Sigmoid colon (tissue), 7 donors: ENCODE data around the gene HBM. TPM values are rescaled to one million over a fixed set of nuclear protein-coding genes. Genes with fewer than 3 reads are reported as not detected.

ENCODE experiments used
- DNase-seq: peaks from one replicate; pipeline ENCODE4 v3.0.0-alpha.2; 2019
- H3K27ac ChIP-seq, 4 donors: fragments of 200-600 bp; sonication (generic); one replicate each; pipeline ENCODE4 v1.5.1; 2016 to 2019; ENCODE audit warnings: mild to moderate bottlenecking in 1 of 4
- H3K27me3 ChIP-seq, 3 donors: fragments of 200-600 bp; sonication (generic); one replicate each; pipeline ENCODE4 v1.5.1; 2019; ENCODE audit warnings: mild to moderate bottlenecking in 1 of 3
- H3K36me3 ChIP-seq, 4 donors: fragments of 200-600 bp; sonication (generic); one replicate each; pipeline ENCODE4 v1.5.1; 2016 to 2019
- H3K4me1 ChIP-seq, 4 donors: fragments of 200-600 bp; sonication (generic); one replicate each; pipeline ENCODE4 v1.5.1; 2017 to 2019
- H3K4me3 ChIP-seq, 4 donors: fragments of 200-600 bp; sonication (generic); one replicate each; pipeline ENCODE4 v1.5.1; 2017 to 2019; ENCODE audit warnings: mild to moderate bottlenecking in 2 of 4, moderate library complexity in 1 of 4
- H3K9me3 ChIP-seq, 4 donors: fragments of 200-600 bp in 3 of 4; sonication (generic) in 3 of 4; one replicate each; pipeline versions ENCODE4 v1.5.1 to v1.6.1; 2013 to 2019
- EP300 ChIP-seq, 4 donors: sonication (generic); formaldehyde crosslinking; IDR thresholded peaks; one replicate each; pipeline ENCODE4 v1.6.1; 2017; ENCODE audit warnings: antibody characterized with exemption in 4 of 4
- POLR2A ChIP-seq, 2 donors: fragments of 450-650 bp; IDR thresholded peaks; one replicate each; pipeline ENCODE4 v1.6.1; 2016; ENCODE audit warnings: antibody characterized with exemption in 2 of 2, mild to moderate bottlenecking in 2 of 2, moderate library complexity in 2 of 2
- POLR2AphosphoS5 ChIP-seq, 4 donors: sonication (generic); formaldehyde crosslinking; IDR thresholded peaks; one replicate each; pipeline ENCODE4 v1.6.1; 2017; ENCODE audit warnings: antibody characterized with exemption in 4 of 4
- WGBS, 2 donors: extraction: QIAGEN DNeasy Blood & Tissue Kit; methylation state at CpG; one replicate each; pipeline ENCODE4 v1.1.7; 2013; 5-methylcytosine and 5-hydroxymethylcytosine counted together
- intact Hi-C: fragments of 100-400 bp; cut with DNase I; formaldehyde crosslinking; loops from one replicate; pipeline ENCODE4 v1.15.1; 2023
- polyA plus RNA-seq, 3 donors: library from polyadenylated mRNA; stranded (reverse); fragments of 200-250 nt; gene quantifications; one replicate each; pipeline ENCODE4 v1.2.3, GENCODE V29; 2013
- total RNA-seq, 4 donors: library from RNA; depleted of rRNA; stranded (reverse); fragments of >200 nt; gene quantifications; one replicate each; pipeline ENCODE4 v1.1.0, GENCODE V29; 2016
- TF ChIP-seq, protein P1 (sequence below), 4 experiments: fragments of 450-650 bp in 3 of 4; fragments of 200-600 bp in 1 of 4; IDR thresholded peaks; one replicate each; pipeline ENCODE4 v1.5.1; 2016 to 2019; ENCODE audit warnings: antibody characterized with exemption in 4 of 4, mild to moderate bottlenecking in 3 of 4, moderate library complexity in 2 of 4
- donor health status: healthy with polysubstance abuse.
- donor health status: Bipolar disorder and iron deficiency.
- donor health status: healthy.

Gene HBM
- total and polyA plus RNA-seq, 7 donors, result not detected

DNA sequence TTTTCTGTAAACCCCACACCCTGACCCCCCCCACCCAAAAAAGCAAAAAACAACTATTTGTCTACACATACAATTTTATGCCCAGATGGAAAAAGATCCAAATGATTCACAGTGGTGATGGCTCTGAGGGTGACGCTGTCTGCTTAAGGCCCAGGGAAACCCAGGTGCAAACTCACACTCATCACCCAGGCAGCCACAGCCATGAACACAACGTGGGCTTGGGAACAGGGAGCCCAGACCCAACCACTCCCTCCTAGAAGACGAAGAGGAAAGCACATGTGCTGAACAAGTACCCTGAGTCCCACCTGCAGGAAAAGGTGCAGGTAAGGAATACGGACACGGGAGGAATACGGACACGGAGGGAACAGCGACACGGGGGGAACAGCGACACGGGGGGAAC is 19.9 kb downstream of the HBM start:
- Histone ChIP-seq H3K9me3 (no peaks in the 10 kb centered on the region), H3K4me3 (no peak overlapping the region), H3K36me3 (peaks cover 12 to 37% (median 27%) of the 10 kb centered on the region in 4 donors), H3K4me1 (peaks cover 0 to 10% (median 10%) of the 10 kb centered on the region in 4 donors), H3K27ac (no peak overlapping the region), H3K27me3 (peaks cover 2 to 7% (median 4%) of the 10 kb centered on the region in 3 donors)
- no peak for TF ChIP-seq EP300 (IDR thresholded peaks at IDR 0.05)
- TF ChIP-seq, protein P1, sequence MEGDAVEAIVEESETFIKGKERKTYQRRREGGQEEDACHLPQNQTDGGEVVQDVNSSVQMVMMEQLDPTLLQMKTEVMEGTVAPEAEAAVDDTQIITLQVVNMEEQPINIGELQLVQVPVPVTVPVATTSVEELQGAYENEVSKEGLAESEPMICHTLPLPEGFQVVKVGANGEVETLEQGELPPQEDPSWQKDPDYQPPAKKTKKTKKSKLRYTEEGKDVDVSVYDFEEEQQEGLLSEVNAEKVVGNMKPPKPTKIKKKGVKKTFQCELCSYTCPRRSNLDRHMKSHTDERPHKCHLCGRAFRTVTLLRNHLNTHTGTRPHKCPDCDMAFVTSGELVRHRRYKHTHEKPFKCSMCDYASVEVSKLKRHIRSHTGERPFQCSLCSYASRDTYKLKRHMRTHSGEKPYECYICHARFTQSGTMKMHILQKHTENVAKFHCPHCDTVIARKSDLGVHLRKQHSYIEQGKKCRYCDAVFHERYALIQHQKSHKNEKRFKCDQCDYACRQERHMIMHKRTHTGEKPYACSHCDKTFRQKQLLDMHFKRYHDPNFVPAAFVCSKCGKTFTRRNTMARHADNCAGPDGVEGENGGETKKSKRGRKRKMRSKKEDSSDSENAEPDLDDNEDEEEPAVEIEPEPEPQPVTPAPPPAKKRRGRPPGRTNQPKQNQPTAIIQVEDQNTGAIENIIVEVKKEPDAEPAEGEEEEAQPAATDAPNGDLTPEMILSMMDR (IDR thresholded peaks at IDR 0.05), result no peak
- no peak for TF ChIP-seq POLR2A (IDR thresholded peaks at IDR 0.05)
- WGBS, 2 donors, result 85 to 90% methylated on average over 11 of the region's 11 CpGs
- intact Hi-C loops, result no loop called here
- DNase-seq, result no peak

DNA sequence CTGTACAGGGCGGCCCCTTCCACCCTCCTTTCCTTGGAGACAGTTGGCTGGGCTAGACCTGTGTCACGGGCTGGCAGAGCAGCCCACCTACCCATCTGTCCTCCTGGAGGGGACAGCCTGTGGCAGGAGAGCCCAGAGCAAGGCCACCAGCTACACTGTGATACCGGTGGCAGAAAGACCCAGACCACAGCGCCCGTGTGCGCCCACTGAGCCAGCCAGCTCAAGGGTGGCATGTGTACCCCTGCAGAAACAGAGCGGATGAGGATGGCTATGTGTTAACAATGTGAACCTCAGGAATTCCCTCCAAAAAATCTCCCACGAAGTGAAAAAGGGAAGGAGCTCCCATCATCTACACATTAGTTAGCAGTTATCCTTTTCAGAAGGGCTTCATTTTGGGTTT is 21.6 kb downstream of the HBM start:
- no peak for DNase-seq

DNA sequence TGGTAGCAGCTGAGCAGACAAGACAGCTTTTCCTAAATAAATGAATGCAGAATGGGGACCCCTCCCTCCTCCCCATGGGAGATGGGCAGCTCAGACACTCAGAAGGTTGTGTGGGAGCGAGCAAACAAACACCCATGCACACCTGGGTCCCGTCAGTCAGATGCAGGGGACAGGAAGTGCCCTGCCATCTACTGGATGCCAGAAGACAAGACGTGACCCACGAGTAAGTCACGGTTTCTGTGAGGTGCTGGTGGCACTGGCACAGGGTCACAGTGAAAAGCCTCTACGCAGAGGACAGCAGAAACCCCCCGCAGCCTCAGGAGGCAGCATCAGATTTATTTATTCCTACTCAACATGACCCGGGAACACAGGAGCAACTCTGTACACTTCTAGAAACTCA is 22.9 kb downstream of the HBM start:
- no peak for DNase-seq
- 62 to 67% methylated on average over 8 of the region's 8 CpGs for WGBS, 2 donors
- Histone ChIP-seq H3K4me3 (no peak overlapping the region), H3K27me3 (no peaks in the 10 kb centered on the region), H3K36me3 (peaks cover 20 to 66% (median 57%) of the 10 kb centered on the region in 4 donors), H3K4me1 (no peaks in the 10 kb centered on the region), H3K9me3 (no peaks in the 10 kb centered on the region), H3K27ac (no peak overlapping the region)
- TF ChIP-seq, protein P1 (IDR thresholded peaks at IDR 0.05), result no peak
- TF ChIP-seq EP300 (IDR thresholded peaks at IDR 0.05) (no peak), POLR2A (IDR thresholded peaks at IDR 0.05) (no peak), POLR2AphosphoS5 (IDR thresholded peaks at IDR 0.05) (no peak)
- intact Hi-C loops, result no loop called here

More for the DNA sequence above, 21.6 kb downstream of the HBM start:
- Histone ChIP-seq H3K9me3 (no peaks in the 10 kb centered on the region), H3K27ac (no peak overlapping the region), H3K4me3 (no peak overlapping the region), H3K27me3 (no peaks in the 10 kb centered on the region), H3K4me1 (no peaks in the 10 kb centered on the region), H3K36me3 (peaks cover 20 to 53% (median 43%) of the 10 kb centered on the region in 4 donors)
- intact Hi-C loops, result no loop called here
- TF ChIP-seq POLR2A (IDR thresholded peaks at IDR 0.05), result no peak
- TF ChIP-seq, protein P1 (IDR thresholded peaks at IDR 0.05), result no peak
- WGBS, 2 donors, result 97% methylated on average over 8 of the region's 8 CpGs

DNA sequence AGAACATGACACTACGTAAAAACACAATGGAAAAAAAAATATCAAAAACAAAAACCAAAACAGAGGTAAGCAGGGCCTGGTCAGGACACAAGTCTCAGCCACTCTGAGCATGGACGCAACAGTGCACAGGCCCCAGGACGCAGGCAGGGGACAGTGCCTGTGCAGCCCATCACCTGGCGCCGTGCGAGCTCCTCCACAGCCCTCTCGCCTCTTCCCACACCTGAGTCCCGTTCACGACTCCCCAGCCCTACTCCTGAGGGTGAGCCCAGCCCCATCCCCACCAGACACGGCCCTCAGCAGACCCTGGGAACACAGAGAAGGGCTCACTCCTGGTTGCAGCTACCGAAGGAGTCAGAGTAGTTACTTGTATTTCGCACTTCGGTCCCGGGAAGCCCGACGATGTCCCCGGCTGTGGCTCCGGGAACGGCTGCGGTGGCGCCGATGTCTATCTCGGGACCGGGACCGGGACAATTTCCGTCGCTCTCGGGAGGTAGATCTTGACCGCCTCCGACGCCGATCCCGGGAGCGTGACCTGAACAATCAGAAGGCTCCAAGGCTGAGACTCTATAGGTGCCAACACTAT is 23.9 kb downstream of the HBM start:
- TF ChIP-seq, protein P1 (IDR thresholded peaks at IDR 0.05), result no peak
- TF ChIP-seq EP300 (IDR thresholded peaks at IDR 0.05) (no peak), POLR2A (IDR thresholded peaks at IDR 0.05) (no peak), POLR2AphosphoS5 (IDR thresholded peaks at IDR 0.05) (no peak)
- intact Hi-C loops, result no loop called here
- Histone ChIP-seq H3K27me3 (no peaks in the 10 kb centered on the region), H3K9me3 (no peaks in the 10 kb centered on the region), H3K27ac (no peak overlapping the region), H3K36me3 (peaks cover 22 to 77% (median 65%) of the 10 kb centered on the region in 4 donors), H3K4me1 (no peaks in the 10 kb centered on the region), H3K4me3 (no peak overlapping the region)
- DNase-seq, result no peak
- WGBS, 2 donors, result 96% methylated on average over 34 of the region's 34 CpGs

DNA sequence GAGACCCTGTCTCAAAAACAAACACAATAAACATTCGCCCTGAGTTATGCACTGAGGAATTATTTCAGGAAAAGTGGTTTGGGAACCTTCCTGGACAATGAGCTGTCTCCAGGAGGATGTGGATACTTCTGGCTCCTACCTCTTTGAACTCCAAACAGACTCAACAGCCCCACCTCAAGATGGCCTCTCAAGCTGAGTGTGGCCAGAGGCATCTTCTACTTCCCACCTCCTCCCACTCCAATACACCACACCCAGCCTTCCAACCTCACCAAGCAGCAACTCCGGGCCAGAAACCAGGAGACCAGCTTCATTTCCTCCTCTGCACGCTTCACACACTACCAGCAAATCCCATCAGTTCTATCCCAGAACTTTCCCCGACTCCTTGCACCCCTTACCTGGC is 26.1 kb downstream of the HBM start:
- DNase-seq, result no peak
- peaks cover 31 to 98% (median 79%) of the 10 kb centered on the region in 4 donors for H3K36me3 ChIP-seq
- intact Hi-C loops, result no loop called here
- H3K27ac ChIP-seq, result no peak overlapping the region
- H3K4me1 ChIP-seq, result no peaks in the 10 kb centered on the region
- no peaks in the 10 kb centered on the region for H3K27me3 ChIP-seq
- TF ChIP-seq EP300 (IDR thresholded peaks at IDR 0.05) (no peak), POLR2A (IDR thresholded peaks at IDR 0.05) (no peak)
- H3K9me3 ChIP-seq, result no peaks in the 10 kb centered on the region
- 92 to 94% methylated on average over 4 of the region's 4 CpGs for WGBS, 2 donors
- H3K4me3 ChIP-seq, result no peak overlapping the region
